NB4 (cell line): ENCODE results near the gene CPHXL.

ENCODE experiments used
- DNase-seq: peaks from one replicate; pipeline ENCODE4 v3.0.0; 2010; ENCODE audit warnings: low read depth
- H3K4me3 ChIP-seq: one replicate; pipeline ENCODE4 v1.5.1; 2011; ENCODE audit warnings: mild to moderate bottlenecking, low read depth, low read length, moderate library complexity
- MAX ChIP-seq: IDR thresholded peaks from 2 replicates; pipeline ENCODE4 v1.6.1; 2011; ENCODE audit warnings: low read depth, low read length
- MYC ChIP-seq: IDR thresholded peaks from 2 replicates; pipeline ENCODE4 v1.6.1; 2011; ENCODE audit warnings: low read depth, low read length
- POLR2A ChIP-seq: IDR thresholded peaks from 2 replicates; pipeline ENCODE4 v1.6.1; 2011; ENCODE audit warnings: mild to moderate bottlenecking; ENCODE audit not compliant: insufficient read length; ENCODE audit errors: extremely low read depth
- TF ChIP-seq, protein P1 (sequence below): IDR thresholded peaks from one replicate; pipeline ENCODE4 v1.5.1; 2012; ENCODE audit warnings: low read depth, low read length

CPHXL gene

GRCh38 chr16:75726390-75726789 is at the start of gene CPHXL:
Gene CPHXL (minus strand): TSS chr16:75726490. CDS start chr16:75726442, 48 bp downstream.
- no peak within 1 kb of the TSS for H3K4me3 ChIP-seq
- DNase-seq, result no peak
- TF ChIP-seq MYC (no peak), POLR2A (no peak), MAX (no peak)
- TF ChIP-seq, protein P1, sequence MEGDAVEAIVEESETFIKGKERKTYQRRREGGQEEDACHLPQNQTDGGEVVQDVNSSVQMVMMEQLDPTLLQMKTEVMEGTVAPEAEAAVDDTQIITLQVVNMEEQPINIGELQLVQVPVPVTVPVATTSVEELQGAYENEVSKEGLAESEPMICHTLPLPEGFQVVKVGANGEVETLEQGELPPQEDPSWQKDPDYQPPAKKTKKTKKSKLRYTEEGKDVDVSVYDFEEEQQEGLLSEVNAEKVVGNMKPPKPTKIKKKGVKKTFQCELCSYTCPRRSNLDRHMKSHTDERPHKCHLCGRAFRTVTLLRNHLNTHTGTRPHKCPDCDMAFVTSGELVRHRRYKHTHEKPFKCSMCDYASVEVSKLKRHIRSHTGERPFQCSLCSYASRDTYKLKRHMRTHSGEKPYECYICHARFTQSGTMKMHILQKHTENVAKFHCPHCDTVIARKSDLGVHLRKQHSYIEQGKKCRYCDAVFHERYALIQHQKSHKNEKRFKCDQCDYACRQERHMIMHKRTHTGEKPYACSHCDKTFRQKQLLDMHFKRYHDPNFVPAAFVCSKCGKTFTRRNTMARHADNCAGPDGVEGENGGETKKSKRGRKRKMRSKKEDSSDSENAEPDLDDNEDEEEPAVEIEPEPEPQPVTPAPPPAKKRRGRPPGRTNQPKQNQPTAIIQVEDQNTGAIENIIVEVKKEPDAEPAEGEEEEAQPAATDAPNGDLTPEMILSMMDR, result no peak

GRCh38 chr16:75774197-75774596 is 47.9 kb upstream of the CPHXL start:
- H3K4me3 ChIP-seq, result no peak overlapping the region
- DNase-seq, result no peak

GRCh38 chr16:75770051-75770450 is 43.8 kb upstream of the CPHXL start:
- TF ChIP-seq, protein P1, result no peak
- TF ChIP-seq POLR2A (no peak), MYC (no peak), MAX (no peak)
- no peak overlapping the region for H3K4me3 ChIP-seq
- DNase-seq, result no peak

More at GRCh38 chr16:75774197-75774596, 47.9 kb upstream of the CPHXL start:
- TF ChIP-seq MYC (no peak), POLR2A (no peak), MAX (no peak)

- H3K4me3 ChIP-seq, result no peak overlapping the region
These were observed 38.0 kb upstream of the CPHXL start for GRCh38 chr16:75764154-75764768.

DNA sequence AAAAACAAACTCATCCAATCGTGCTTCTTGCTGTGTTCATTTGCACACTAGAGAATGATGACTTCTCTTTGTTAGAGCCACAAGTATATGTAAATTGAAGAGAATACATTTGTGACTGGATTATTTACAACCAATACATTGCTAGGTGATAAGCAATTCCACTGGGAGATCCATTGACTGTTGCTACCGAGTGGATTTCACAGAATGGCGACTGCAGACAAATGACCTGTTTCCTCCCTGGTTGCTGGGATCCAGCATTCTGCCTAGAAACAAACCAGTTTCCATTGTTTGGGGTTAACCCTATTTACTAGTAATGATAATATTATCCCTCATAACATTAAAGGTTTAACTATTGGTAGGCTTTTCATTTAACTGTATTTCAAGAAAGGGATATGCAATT is 36.9 kb upstream of the CPHXL start:
- DNase-seq, result no peak
- no peak overlapping the region for H3K4me3 ChIP-seq
- TF ChIP-seq POLR2A, result no peak
- TF ChIP-seq, protein P1, result no peak
- TF ChIP-seq MAX, result no peak
- no peak for TF ChIP-seq MYC

More at GRCh38 chr16:75764154-75764768, 38.0 kb upstream of the CPHXL start:
- TF ChIP-seq, protein P1, result peak; percentile 83
- no peak for TF ChIP-seq MYC
- DNase-seq, result peak; percentile 77

- H3K4me3 ChIP-seq, result no peak overlapping the region
- TF ChIP-seq POLR2A (no peak), MAX (no peak), MYC (no peak)
- TF ChIP-seq, protein P1, result no peak
- no peak for DNase-seq
These were observed 36.5 kb upstream of the CPHXL start for GRCh38 chr16:75762746-75763145.
